HG03025 (cell line): Measurements from ENCODE around the gene OSBPL10.
"Not testable (repeated sequence)": the region's sequence is repeated elsewhere in the genome, so short reads cannot be mapped to it uniquely, and the experiment has no call there.

Source experiments
- ATAC-seq: cut with Tn5 transposase; IDR thresholded peaks from one replicate; pipeline ENCODE4 v1.9.1; 2021; ENCODE audit warnings: mild to moderate bottlenecking, moderate library complexity; ENCODE audit not compliant: unreplicated experiment, low FRiP score

The OSBPL10 gene

GRCh38 chr3:31789429-31789828 is 191.6 kb downstream of the OSBPL10 start:
- no peak for ATAC-seq

DNA sequence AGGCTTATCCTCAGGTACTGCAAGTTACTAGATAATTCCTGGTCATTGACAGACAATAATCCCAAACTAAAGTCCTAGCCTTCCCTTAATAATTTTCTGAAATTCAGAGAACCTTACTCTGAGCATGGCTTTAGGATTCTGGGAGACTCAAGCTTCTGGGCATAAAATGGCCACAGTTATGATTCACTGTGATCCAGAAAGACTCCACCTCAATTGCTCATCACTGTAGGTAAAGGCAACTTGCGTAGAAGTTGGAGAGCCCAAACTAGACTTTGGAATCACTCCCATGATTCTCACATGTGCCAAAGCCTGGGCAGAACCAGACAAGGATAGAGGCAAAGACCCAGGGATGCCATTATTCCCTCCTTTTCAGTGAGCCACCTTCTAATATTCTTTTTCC is 195.3 kb downstream of the OSBPL10 start:
- no peak for ATAC-seq

DNA sequence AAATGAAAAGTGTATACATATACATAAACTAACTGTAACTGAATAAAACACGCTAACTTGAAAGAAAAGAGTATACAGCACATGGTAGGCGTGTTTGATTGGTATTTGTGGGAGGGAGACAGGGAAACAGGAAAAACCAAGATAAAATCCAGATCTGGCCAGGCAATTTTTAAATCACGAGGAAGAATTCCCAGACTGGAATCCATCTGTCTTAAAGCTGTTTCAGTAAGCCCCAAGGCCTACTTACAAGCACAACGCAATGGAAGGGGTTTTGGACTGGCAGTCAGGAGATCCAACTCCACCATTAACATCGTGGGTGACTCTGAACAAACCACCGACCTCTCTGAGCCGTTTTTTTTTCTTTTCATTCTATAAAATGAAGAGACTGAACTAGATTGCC is 195.8 kb downstream of the OSBPL10 start:
- no peak for ATAC-seq

DNA sequence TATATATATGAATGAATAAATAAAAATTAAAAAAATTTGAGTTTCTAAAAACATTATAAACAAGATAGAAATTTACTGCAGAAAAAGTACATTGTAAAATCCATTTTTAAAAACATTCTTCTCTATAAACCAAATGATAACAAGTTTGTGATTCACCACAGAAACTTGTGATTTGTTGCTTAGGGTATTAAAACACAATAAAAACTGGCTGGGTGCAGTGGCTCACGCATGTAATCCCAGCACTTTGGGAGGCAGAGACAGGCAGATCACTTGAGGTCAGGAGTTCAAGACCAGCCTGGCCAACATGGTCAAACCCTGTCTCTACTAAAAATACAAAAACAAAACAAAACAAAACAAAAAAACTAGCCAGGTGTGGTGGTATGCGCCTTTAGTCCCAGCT is 197.2 kb downstream of the OSBPL10 start:
- ATAC-seq: not testable (repeated sequence)

- ATAC-seq: not testable (repeated sequence)
Measured at GRCh38 chr3:31782306-31782705, 198.8 kb downstream of the OSBPL10 start.

DNA sequence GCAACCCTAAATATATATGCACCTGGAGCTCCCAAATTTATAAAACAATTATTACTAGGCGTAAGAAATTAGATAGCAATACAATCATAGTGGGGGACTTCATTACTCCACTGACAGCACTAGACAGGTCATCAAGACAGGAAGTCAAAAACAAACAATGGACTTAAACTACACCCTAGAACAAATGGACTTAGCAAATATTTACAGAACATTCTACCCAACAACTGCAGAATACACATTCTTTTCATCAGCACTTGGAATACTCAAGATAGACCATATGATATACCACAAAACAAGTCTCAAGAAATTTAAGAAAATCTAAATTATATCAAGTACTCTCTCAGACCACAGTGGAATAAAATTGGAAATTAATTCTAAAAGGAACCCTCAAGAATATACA is 201.5 kb downstream of the OSBPL10 start:
- ATAC-seq: no peak

DNA sequence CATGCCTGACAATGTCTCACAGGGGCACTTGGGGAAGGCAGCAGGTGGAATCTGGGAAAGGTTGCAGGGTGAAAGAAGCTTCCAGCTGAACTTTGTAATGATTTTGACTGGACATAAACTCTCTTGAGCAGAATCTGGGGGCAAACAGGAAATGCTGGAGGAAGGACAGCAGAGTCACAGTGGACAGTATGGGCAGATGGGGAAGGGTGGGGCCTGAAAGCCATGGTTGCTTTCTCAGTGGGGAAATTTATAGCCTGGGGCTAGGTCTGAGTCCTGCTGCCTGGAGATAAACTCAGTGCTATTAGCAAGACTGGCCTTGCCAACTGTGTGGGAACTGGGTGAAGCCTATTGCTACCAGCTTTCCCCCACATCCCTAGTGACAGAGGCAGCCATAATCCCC is 203.2 kb downstream of the OSBPL10 start:
- ATAC-seq: no peak

GRCh38 chr3:31777092-31777491 is 204.0 kb downstream of the OSBPL10 start:
- ATAC-seq: no peak

GRCh38 chr3:31776016-31776415 is 205.0 kb downstream of the OSBPL10 start:
- no peak for ATAC-seq

- ATAC-seq: no peak
Measured at GRCh38 chr3:31775383-31775782, 205.7 kb downstream of the OSBPL10 start.

DNA sequence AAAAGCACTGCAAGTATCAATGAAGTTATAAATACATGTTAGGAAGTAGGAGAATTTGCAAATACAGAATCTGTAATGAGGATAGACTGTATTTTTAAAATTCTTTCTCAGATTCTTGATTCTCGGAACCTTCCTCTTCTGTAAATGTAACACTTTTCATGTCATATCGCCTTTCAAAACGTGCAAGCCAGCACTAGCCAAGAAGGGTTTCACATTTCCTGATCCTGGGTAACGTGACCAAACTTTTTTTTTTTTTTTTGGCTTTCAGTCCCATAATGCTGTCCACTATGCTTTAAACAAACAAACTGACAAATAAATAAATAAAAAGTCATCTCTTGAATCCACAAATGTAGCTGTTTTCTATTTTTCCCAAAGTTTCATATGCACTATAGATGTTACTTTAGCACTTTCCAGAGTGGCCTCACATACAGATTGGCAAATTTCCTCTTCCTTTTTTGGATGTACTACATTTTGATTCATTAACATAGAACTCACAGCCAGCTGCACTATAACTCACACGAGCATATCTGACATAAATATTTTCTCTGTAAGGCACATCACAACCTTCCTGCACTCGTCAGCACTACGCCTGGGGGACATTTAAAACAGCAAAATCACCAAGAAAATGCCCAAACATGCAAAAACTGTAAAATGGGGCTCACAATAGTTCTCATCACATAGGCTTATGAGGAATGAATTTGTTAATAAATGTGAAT is 208.1 kb downstream of the OSBPL10 start:
- ATAC-seq: no peak

- ATAC-seq: no peak
Measured at GRCh38 chr3:31772272-31772671, 208.8 kb downstream of the OSBPL10 start.

DNA sequence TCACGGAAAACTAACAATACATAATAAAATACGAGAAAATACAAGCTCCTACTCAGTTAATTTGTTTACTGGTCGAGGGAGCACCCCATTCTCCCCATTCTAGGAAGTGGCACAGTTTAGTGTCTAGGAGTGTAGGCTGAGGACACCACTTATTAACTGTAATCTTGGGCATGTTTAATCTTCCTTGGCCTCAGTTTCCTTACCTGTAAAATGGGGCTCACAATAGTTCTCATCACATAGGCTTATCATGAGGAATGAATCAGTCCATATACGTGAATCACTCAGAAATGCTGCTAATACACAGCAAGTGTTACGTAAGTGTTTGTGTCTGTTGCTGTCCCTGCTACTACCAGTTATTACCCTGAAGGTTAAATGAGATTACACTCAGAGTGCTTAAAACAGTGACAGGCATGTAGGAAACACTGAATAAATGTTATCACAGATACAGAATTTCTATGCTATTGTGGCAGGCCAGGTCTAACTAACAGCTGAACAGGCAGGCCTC is 210.2 kb downstream of the OSBPL10 start:
- ATAC-seq: no peak

DNA sequence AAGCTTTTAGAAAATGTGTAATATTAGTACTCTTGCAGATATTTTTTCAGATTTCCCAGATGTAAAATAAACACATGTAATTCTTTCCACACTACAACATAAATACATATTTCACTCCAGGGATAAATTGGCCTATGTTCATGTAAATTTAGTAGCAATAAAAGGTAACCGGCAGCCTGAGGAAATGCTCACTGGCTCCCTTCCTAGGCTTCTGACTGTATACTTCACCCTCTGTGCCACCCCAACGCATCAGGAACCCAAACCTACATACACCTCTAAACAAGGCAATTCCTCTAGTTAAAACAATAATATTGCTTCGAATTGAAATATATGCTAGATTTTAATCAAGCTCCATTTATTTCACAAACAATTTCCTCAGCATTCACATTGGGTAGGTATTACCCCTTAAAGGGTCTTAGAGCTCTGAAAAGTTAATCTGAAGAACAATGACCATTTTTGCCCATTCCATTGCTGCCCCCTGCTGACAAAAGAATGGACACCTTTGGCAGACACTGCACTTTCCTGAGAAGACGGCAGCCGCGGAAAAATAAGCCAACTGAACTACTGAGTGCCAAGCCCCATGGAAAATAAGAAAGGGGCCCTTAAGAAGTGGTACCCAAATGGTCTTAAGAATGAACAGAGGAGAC is 212.5 kb downstream of the OSBPL10 start:
- ATAC-seq: no peak

GRCh38 chr3:31767920-31768319 is 213.1 kb downstream of the OSBPL10 start:
- no peak for ATAC-seq

DNA sequence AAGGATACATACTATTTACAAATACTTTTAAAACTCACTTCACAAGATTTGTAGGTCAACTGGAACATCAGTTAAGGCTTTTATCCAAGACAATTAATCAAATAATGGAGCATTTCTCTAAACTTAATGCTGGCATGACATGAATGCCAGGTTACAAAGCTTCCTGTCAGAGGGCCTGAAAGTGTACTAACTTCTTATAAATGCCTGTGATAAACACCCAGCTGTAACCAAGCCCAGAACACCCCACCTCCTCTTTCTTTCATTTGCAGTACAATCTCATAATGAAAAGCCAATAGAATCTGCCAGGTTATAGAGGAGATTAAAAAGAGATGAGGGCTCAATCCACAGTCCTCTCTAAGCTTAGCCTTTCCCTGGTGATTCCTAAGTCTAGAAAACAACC is 214.4 kb downstream of the OSBPL10 start:
- ATAC-seq: no peak

DNA sequence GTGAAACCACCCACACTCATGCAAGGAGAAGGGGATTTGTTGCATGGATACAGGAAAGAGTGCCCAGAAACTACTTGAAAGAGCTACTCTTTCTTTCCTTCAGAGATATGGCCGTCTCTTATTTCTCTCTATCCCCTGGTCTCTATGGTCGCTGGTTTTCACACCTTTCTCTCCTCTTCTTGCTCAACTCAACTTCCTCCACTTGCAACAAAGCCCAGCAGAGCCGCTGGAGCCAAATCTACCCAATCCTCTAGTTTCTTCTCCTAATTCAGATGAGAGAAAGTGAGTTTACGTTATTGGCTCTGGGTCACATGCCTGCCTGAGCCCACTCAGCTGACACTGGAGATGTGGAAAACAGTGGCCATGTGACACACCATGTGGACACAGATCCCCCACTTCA is 215.2 kb downstream of the OSBPL10 start:
- ATAC-seq: no peak

DNA sequence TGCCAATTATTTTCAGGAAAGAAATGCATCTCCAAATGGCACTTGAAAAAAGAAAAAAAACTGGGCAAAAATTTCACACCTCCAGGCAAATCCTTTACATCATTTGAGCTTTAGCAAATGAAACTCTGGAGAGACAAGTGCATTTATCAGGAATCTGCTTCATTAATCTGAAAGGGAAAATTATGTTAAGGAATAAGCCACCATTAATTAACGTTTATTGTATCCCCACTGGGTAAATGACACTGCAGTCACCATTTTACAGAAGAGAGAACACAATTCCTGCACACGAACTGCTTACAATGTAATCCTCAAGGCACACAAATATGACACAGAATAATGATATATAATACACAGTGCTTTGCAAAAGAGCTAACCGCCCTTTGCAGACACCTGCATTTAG is 217.3 kb downstream of the OSBPL10 start:
- no peak for ATAC-seq

DNA sequence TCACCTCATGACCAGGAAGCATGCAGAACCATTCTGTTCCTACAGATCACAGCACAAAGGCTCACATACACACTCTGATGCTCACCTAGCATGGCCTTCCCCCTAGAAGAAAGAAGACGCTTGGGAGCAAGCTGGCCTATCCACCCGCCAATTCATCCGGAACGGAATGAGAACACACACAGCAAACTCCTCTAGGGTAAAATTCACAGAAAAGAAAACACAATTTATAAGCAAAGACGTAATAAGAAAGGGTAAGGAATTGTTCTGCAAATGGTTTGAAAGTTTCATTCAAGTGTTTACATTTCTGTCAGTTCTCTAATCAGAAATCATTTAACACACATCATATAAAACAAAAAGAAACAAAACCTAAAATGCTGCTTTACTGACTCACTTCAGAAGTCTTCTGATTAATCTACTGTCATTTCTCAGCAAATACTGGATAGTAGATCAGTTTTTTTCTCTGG is 218.1 kb downstream of the OSBPL10 start:
- ATAC-seq: no peak

- ATAC-seq: no peak
Measured at GRCh38 chr3:31762097-31762764, 218.8 kb downstream of the OSBPL10 start.

- ATAC-seq: no peak
Measured at GRCh38 chr3:31760654-31761053, 220.4 kb downstream of the OSBPL10 start.
